Activated CD4-positive, alpha-beta T cell treated with anti-CD3 and anti-CD28 coated beads, Interleukin-2, amount 10 ng/mL, durations not matched to agents 24 days and 14 days (primary cell): ENCODE measurements around the gene AKAP1. TPM values are rescaled to one million over a fixed set of nuclear protein-coding genes. Genes with fewer than 3 reads are reported as not detected.

ENCODE experiments used
- DNase-seq: peaks from one replicate; pipeline ENCODE4 v3.0.0; 2022
- H3K27ac Mint-ChIP-seq: one replicate; pipeline ENCODE4 v1.8.0; 2022; ENCODE audit warnings: mild to moderate bottlenecking, mixed read lengths
- H3K27me3 Mint-ChIP-seq: one replicate; pipeline ENCODE4 v1.8.0; 2022; ENCODE audit warnings: mixed read lengths
- H3K36me3 Mint-ChIP-seq: one replicate; pipeline ENCODE4 v1.8.0; 2022; ENCODE audit warnings: low read depth, mild to moderate bottlenecking, mixed read lengths
- H3K4me1 Mint-ChIP-seq: one replicate; pipeline ENCODE4 v1.8.0; 2021; ENCODE audit warnings: mixed read lengths
- H3K4me3 Mint-ChIP-seq: one replicate; pipeline ENCODE4 v1.8.0; 2022; ENCODE audit warnings: mild to moderate bottlenecking, moderate library complexity, mixed read lengths
- H3K9me3 Mint-ChIP-seq: one replicate; pipeline ENCODE4 v1.8.0; 2021; ENCODE audit warnings: mixed read lengths
- intact Hi-C: fragments of 100-400 bp; cut with micrococcal nuclease; formaldehyde crosslinking; loops from one replicate; pipeline ENCODE4 v1.15.1; 2023
- total RNA-seq: library from RNA; stranded (reverse); gene quantifications from 2 replicates; pipeline ENCODE4 v1.2.3, GENCODE V29; 2022

Gene AKAP1
- total RNA-seq, 1 donor from 2014 or later, result 54.6 TPM

GRCh38 chr17:57135789-57136291, 50.8 kb downstream of the AKAP1 start:
- no peaks in the 10 kb centered on the region for H3K27me3 Mint-ChIP-seq
- no peak for DNase-seq
- H3K9me3 Mint-ChIP-seq, result no peaks in the 10 kb centered on the region

DNA sequence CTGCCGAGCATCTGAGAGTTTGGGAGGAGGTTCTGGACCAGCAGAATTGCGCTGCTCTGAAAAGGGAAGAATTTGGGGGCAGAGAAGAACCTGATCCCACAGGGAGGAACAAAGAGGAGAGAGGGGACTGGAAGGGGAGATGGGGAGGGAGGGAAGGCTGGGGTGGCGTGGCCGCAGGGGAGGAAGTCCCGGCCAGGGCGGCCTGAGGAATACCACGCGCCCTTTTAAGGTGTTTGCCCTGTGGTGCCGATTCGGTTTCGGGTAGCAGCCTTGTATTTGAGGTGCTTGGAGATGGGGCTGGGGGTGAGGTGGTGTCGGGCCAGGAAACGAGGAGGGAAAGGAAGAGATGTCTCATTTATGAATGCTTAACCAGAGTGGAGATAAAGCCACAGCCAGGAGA, 51.3 kb downstream of the AKAP1 start:
- H3K4me3 Mint-ChIP-seq, result no peak overlapping the region

More at GRCh38 chr17:57135789-57136291, 50.8 kb downstream of the AKAP1 start:
- Mint-ChIP-seq H3K4me1 (peaks cover 6% of the 10 kb centered on the region), H3K27ac (no peak overlapping the region), H3K36me3 (no peaks in the 10 kb centered on the region), H3K4me3 (no peak overlapping the region)
- intact Hi-C loops, result no loop called here

GRCh38 chr17:57138030-57138911, 53.2 kb downstream of the AKAP1 start:
- no peaks in the 10 kb centered on the region for H3K27me3 Mint-ChIP-seq
- peaks cover 6% of the 10 kb centered on the region for H3K4me1 Mint-ChIP-seq
- H3K27ac Mint-ChIP-seq, result no peak overlapping the region
- no peak overlapping the region for H3K4me3 Mint-ChIP-seq
- H3K9me3 Mint-ChIP-seq, result no peaks in the 10 kb centered on the region
- H3K36me3 Mint-ChIP-seq, result no peaks in the 10 kb centered on the region
- intact Hi-C loops, result no loop called here
- no peak for DNase-seq

More for the DNA sequence above, 51.3 kb downstream of the AKAP1 start:
- no peak overlapping the region for H3K27ac Mint-ChIP-seq
- H3K4me1 Mint-ChIP-seq, result peaks cover 6% of the 10 kb centered on the region
- DNase-seq, result no peak
- intact Hi-C loops, result no loop called here
- H3K36me3 Mint-ChIP-seq, result no peaks in the 10 kb centered on the region
- no peaks in the 10 kb centered on the region for H3K27me3 Mint-ChIP-seq
- H3K9me3 Mint-ChIP-seq, result no peaks in the 10 kb centered on the region

- intact Hi-C loops, result no loop called here
- Mint-ChIP-seq H3K36me3 (no peaks in the 10 kb centered on the region), H3K27me3 (no peaks in the 10 kb centered on the region)
Observed at GRCh38 chr17:57138956-57139576, 54.0 kb downstream of the AKAP1 start.

DNA sequence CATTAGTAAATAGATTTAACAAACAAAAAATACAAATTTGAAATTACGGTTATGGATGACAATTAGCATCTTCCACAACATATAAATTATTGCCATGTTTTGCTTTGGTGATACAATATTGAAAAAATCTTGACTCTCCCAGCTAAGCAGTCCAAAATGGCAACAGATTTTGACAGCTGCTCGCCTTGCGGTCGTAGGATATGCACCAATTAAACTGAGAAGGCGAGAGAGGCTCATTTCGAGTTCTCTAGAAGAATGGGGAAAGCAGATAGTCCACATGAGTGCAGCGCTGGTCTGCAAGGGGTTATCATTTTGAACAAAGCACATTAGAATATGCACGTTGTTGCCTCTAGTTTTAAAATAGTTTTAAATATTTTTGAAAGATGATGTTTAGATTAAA, 55.3 kb downstream of the AKAP1 start:
- H3K27me3 Mint-ChIP-seq, result no peaks in the 10 kb centered on the region
- no peaks in the 10 kb centered on the region for H3K36me3 Mint-ChIP-seq
- H3K27ac Mint-ChIP-seq, result no peak overlapping the region
- H3K4me1 Mint-ChIP-seq, result peaks cover 6% of the 10 kb centered on the region
- H3K4me3 Mint-ChIP-seq, result no peak overlapping the region
- DNase-seq, result no peak
- H3K9me3 Mint-ChIP-seq, result no peaks in the 10 kb centered on the region
- intact Hi-C loops, result no loop called here

More at GRCh38 chr17:57138956-57139576, 54.0 kb downstream of the AKAP1 start:
- Mint-ChIP-seq H3K9me3 (no peaks in the 10 kb centered on the region), H3K4me3 (no peak overlapping the region), H3K27ac (no peak overlapping the region), H3K4me1 (peaks cover 6% of the 10 kb centered on the region)
- no peak for DNase-seq

DNA sequence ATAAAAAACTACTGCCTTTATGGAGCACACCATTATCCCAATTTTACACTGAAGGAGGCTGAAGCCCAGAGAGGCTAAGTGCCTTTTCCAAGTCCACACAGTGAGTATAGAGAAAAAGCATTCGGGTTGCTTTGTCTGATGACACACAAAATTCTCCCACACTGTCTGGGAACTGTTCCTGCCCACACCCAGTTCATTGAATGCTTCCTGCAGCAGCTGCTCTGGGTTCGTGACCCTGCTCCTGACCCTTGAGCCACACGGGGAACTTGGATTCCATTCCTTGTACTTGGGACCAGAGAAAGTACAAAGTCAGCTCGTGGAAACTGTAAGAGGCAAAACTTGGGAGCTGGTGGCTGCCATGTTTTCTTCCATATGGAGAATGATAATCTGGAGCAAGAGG, 57.9 kb downstream of the AKAP1 start:
- H3K27me3 Mint-ChIP-seq, result no peaks in the 10 kb centered on the region
- H3K4me1 Mint-ChIP-seq, result no peaks in the 10 kb centered on the region
- H3K4me3 Mint-ChIP-seq, result no peak overlapping the region
- H3K36me3 Mint-ChIP-seq, result no peaks in the 10 kb centered on the region
- H3K27ac Mint-ChIP-seq, result no peak overlapping the region
- intact Hi-C loops, result no loop called here
- DNase-seq, result no peak
- H3K9me3 Mint-ChIP-seq, result no peaks in the 10 kb centered on the region

DNA sequence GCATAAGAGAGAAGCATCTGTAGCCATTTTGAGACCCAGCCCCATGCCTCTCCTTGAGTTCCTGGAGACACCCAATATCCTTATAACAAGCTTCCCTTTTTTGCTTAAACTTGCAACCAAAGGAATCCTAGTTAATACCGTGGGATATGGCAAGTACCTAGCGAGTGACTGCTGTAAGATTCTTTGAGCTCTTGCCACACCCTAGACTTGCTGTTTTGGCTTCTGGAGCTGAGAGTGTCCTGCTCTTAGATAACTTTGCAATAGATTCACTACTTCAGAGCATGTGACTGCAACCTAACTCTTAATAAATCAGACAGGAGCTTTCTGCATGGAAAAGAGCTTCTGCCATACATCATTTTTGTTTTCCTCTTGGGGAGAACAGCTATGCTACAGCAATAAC, 58.3 kb downstream of the AKAP1 start:
- Mint-ChIP-seq H3K4me1 (no peaks in the 10 kb centered on the region), H3K27ac (no peak overlapping the region), H3K9me3 (no peaks in the 10 kb centered on the region), H3K4me3 (no peak overlapping the region), H3K36me3 (no peaks in the 10 kb centered on the region), H3K27me3 (no peaks in the 10 kb centered on the region)
- intact Hi-C loops, result no loop called here
- no peak for DNase-seq

DNA sequence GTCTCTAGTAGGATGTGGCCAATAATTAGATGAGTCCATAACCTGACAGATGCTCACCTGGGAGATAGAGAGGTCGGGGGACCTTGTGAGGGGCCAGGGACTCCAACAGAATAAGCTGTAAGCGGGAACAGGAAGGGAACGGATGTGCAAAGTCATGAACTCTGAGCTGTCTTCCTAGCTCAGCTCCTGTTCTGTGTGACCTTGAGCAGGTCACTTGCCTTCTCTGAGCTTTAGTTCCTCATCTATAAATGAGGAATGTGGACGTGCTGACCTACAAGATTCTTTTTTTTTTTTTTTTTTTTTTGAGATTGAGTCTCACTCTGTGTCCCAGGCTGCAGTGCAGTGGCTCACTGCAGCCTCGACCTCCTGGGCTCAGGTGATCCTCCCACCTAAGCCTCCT, 58.9 kb downstream of the AKAP1 start:
- H3K27me3 Mint-ChIP-seq, result peaks cover under 1% of the 10 kb centered on the region
- no peak for DNase-seq
- no peaks in the 10 kb centered on the region for H3K36me3 Mint-ChIP-seq
- intact Hi-C loops, result no loop called here
- H3K27ac Mint-ChIP-seq, result no peak overlapping the region
- no peak overlapping the region for H3K4me3 Mint-ChIP-seq
- H3K4me1 Mint-ChIP-seq, result no peaks in the 10 kb centered on the region
- peaks cover 3% of the 10 kb centered on the region for H3K9me3 Mint-ChIP-seq

- DNase-seq, result no peak
- Mint-ChIP-seq H3K27me3 (peaks cover 2% of the 10 kb centered on the region), H3K27ac (no peak overlapping the region), H3K9me3 (peaks cover 4% of the 10 kb centered on the region), H3K4me1 (no peaks in the 10 kb centered on the region), H3K36me3 (no peaks in the 10 kb centered on the region), H3K4me3 (no peak overlapping the region)
- intact Hi-C loops, result no loop called here
Observed at GRCh38 chr17:57144567-57144966, 59.5 kb downstream of the AKAP1 start.

- H3K4me3 Mint-ChIP-seq, result no peak overlapping the region
- no peak overlapping the region for H3K27ac Mint-ChIP-seq
- no peak for DNase-seq
- no peaks in the 10 kb centered on the region for H3K36me3 Mint-ChIP-seq
- H3K27me3 Mint-ChIP-seq, result peaks cover 2% of the 10 kb centered on the region
- H3K9me3 Mint-ChIP-seq, result peaks cover 4% of the 10 kb centered on the region
- H3K4me1 Mint-ChIP-seq, result no peaks in the 10 kb centered on the region
- intact Hi-C loops, result no loop called here
Observed at GRCh38 chr17:57145347-57145746, 60.3 kb downstream of the AKAP1 start.

DNA sequence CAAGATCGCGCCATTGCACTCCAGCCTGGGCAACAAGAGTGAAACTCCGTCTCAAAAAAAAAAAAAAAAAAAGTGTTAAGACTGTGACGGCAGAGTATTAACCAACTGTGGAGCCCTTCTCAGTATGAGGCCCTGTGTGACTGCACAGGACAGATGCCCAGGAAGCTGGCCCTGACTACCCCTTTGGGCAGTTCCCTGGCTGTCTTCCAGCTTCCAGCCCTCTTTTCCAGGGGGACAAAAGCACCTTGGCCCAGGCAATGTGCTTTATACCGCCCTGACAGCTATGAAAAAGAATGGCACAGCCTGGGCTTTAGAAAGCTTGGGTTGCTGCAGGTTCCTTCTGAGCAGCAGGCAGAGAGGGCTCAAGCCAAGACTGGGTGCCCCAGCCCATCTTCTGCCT, 61.2 kb downstream of the AKAP1 start:
- H3K4me1 Mint-ChIP-seq, result no peaks in the 10 kb centered on the region
- no peak for DNase-seq
- no peak overlapping the region for H3K4me3 Mint-ChIP-seq
- intact Hi-C loops, result no loop called here
- peaks cover 4% of the 10 kb centered on the region for H3K9me3 Mint-ChIP-seq
- H3K27me3 Mint-ChIP-seq, result peaks cover 4% of the 10 kb centered on the region
- H3K36me3 Mint-ChIP-seq, result no peaks in the 10 kb centered on the region
- H3K27ac Mint-ChIP-seq, result no peak overlapping the region

DNA sequence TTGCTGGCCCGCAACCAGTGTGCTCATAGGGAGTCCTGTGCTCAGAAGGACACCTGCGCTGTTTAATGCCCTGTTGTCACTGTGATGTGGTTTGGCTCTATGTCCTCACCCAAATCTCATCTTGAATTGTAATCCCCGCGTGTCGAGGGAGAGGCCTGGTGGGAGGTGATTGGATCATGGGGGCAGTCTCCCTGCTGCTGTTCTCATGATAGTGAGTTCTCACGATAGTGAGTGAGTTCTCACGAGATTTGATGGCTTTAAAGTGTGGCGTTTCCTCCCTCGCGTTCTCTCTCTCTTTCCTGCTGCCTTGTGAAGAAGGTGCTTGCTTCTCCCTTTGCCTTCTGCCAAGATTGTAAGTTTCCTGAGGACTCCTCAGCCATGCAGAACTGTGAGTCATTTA, 66.8 kb downstream of the AKAP1 start:
- Mint-ChIP-seq H3K9me3 (peaks cover 4% of the 10 kb centered on the region), H3K4me1 (no peaks in the 10 kb centered on the region), H3K27me3 (peaks cover 4% of the 10 kb centered on the region), H3K36me3 (no peaks in the 10 kb centered on the region), H3K4me3 (no peak overlapping the region), H3K27ac (no peak overlapping the region)
- no peak for DNase-seq
- intact Hi-C loops, result no loop called here

GRCh38 chr17:57152967-57153528, 68.0 kb downstream of the AKAP1 start:
- peaks cover 4% of the 10 kb centered on the region for H3K9me3 Mint-ChIP-seq
- no peak overlapping the region for H3K27ac Mint-ChIP-seq
- intact Hi-C loops, result no loop called here
- peaks cover 4% of the 10 kb centered on the region for H3K27me3 Mint-ChIP-seq
- no peaks in the 10 kb centered on the region for H3K4me1 Mint-ChIP-seq
- H3K4me3 Mint-ChIP-seq, result no peak overlapping the region
- no peak for DNase-seq
- no peaks in the 10 kb centered on the region for H3K36me3 Mint-ChIP-seq

DNA sequence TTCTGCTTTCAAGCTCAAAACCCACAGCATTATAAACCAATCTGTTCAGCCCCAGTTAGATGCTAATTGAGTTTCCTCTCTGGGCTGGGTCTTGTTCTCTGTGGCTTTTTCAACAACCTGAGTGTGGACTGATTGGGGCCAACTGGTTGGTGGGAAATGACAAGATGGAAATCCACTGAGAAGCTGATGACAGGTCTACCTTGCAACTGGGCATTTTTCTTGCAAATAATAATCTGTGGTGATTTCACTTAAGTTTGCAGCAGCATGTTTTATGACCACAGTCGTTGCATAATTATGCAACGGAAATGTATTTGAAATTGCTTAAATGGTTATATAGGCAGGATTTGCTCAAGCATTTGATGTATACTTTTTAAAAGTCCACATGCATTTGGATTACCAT, 69.9 kb downstream of the AKAP1 start:
- Mint-ChIP-seq H3K4me3 (no peak overlapping the region), H3K36me3 (no peaks in the 10 kb centered on the region), H3K27ac (no peak overlapping the region), H3K4me1 (no peaks in the 10 kb centered on the region), H3K27me3 (peaks cover 2% of the 10 kb centered on the region), H3K9me3 (no peaks in the 10 kb centered on the region)
- intact Hi-C loops, result no loop called here
- no peak for DNase-seq
